HL-60 (cell line): ENCODE data around the gene LRMDA.

ENCODE experiments used
- CTCF ChIP-seq: IDR thresholded peaks from one replicate; pipeline ENCODE4 v1.5.1; 2011; ENCODE audit warnings: low read length, control low read depth, inconsistent platforms; ENCODE audit not compliant: insufficient read depth
- REST ChIP-seq: IDR thresholded peaks from 2 replicates; pipeline ENCODE4 v1.6.1; 2012; ENCODE audit warnings: low read depth; ENCODE audit not compliant: insufficient replicate concordance

- TF ChIP-seq CTCF = no peak
- no peak for TF ChIP-seq REST
Observed at GRCh38 chr10:75508814-75509306, 77.4 kb downstream of the LRMDA start.
